Parathyroid adenoma (tissue), 2 donors: Measurements from ENCODE around the gene ZBTB7B.

Experiments used
- H2AFZ ChIP-seq: fragments of 300-600 bp; sonication (generic); one replicate; pipeline ENCODE4 v1.7.0; 2017; ENCODE audit warnings: antibody characterized with exemption, mild to moderate bottlenecking
- H3K27ac ChIP-seq: fragments of 300-600 bp; sonication (generic); one replicate; pipeline ENCODE4 v1.7.0; 2017
- H3K27me3 ChIP-seq: fragments of 300-600 bp; sonication (generic); one replicate; pipeline ENCODE4 v1.7.0; 2017; ENCODE audit warnings: low read length; ENCODE audit not compliant: control insufficient read depth, insufficient read depth
- H3K36me3 ChIP-seq: fragments of 300-600 bp; sonication (generic); one replicate; pipeline ENCODE4 v1.7.0; 2017; ENCODE audit warnings: low read length; ENCODE audit not compliant: control insufficient read depth, insufficient read depth
- H3K4me1 ChIP-seq: fragments of 300-600 bp; sonication (generic); one replicate; pipeline ENCODE4 v1.7.0; 2017; ENCODE audit warnings: control low read depth
- H3K4me2 ChIP-seq: fragments of 300-600 bp; sonication (generic); one replicate; pipeline ENCODE4 v1.7.0; 2017; ENCODE audit warnings: low read length
- H3K4me3 ChIP-seq: fragments of 300-600 bp; sonication (generic); one replicate; pipeline ENCODE4 v1.7.0; 2017; ENCODE audit warnings: low read depth, low read length
- H3K79me2 ChIP-seq: fragments of 300-600 bp; sonication (generic); one replicate; pipeline ENCODE4 v1.7.0; 2017; ENCODE audit warnings: control low read depth
- H3K9ac ChIP-seq: fragments of 300-600 bp; sonication (generic); one replicate; pipeline ENCODE4 v1.7.0; 2017; ENCODE audit warnings: mild to moderate bottlenecking
- H3K9me3 ChIP-seq: fragments of 300-600 bp; sonication (generic); one replicate; pipeline ENCODE4 v1.7.0; 2017; ENCODE audit warnings: low read length; ENCODE audit not compliant: control insufficient read depth
- CTCF ChIP-seq: fragments of 300-600 bp; sonication (generic); IDR thresholded peaks from one replicate; pipeline ENCODE4 v1.7.0; 2017; ENCODE audit warnings: antibody characterized with exemption, mild to moderate bottlenecking
- donor health status: primary hyperparathyroidism.

The ZBTB7B gene

GRCh38 chr1:155011437-155012025 is 8.9 kb downstream of the ZBTB7B start:
- Histone ChIP-seq H3K4me1 (peaks cover 15% of the 10 kb centered on the region), H3K27ac (peak overlapping the region; percentile 69), H3K79me2 (peaks cover 5% of the 10 kb centered on the region), H3K27me3 (no peaks in the 10 kb centered on the region), H2AFZ (no peak overlapping the region), H3K4me2 (no peak overlapping the region), H3K9ac (no peak overlapping the region), H3K4me3 (no peak overlapping the region), H3K9me3 (no peaks in the 10 kb centered on the region), H3K36me3 (no peaks in the 10 kb centered on the region)
- no peak for TF ChIP-seq CTCF

- H3K27ac ChIP-seq: peak overlapping the region; percentile 69
- H3K4me2 ChIP-seq: no peak overlapping the region
- peaks cover 5% of the 10 kb centered on the region for H3K79me2 ChIP-seq
- no peak overlapping the region for H3K4me3 ChIP-seq
- no peak for TF ChIP-seq CTCF
- H3K9ac ChIP-seq: no peak overlapping the region
- H3K4me1 ChIP-seq: peaks cover 17% of the 10 kb centered on the region
- H2AFZ ChIP-seq: no peak overlapping the region
- H3K27me3 ChIP-seq: no peaks in the 10 kb centered on the region
- no peaks in the 10 kb centered on the region for H3K36me3 ChIP-seq
- no peaks in the 10 kb centered on the region for H3K9me3 ChIP-seq
Measured at GRCh38 chr1:155012026-155012546, 9.5 kb downstream of the ZBTB7B start.

GRCh38 chr1:155012776-155013602 is 10.4 kb downstream of the ZBTB7B start:
- H3K4me3 ChIP-seq: no peak overlapping the region
- H3K79me2 ChIP-seq: no peaks in the 10 kb centered on the region
- H3K4me2 ChIP-seq: peak overlapping the region; percentile 2
- H3K9me3 ChIP-seq: no peaks in the 10 kb centered on the region
- H3K27ac ChIP-seq: peak overlapping the region; percentile 69
- no peaks in the 10 kb centered on the region for H3K27me3 ChIP-seq
- TF ChIP-seq CTCF: no peak
- H3K9ac ChIP-seq: no peak overlapping the region
- no peaks in the 10 kb centered on the region for H3K36me3 ChIP-seq
- peaks cover 22% of the 10 kb centered on the region for H3K4me1 ChIP-seq
- H2AFZ ChIP-seq: no peak overlapping the region

- Histone ChIP-seq H3K4me1 (peaks cover 20% of the 10 kb centered on the region), H3K27ac (peak overlapping the region; percentile 69)
- TF ChIP-seq CTCF: no peak
Measured at GRCh38 chr1:155013632-155014031, 11.0 kb downstream of the ZBTB7B start.

More at GRCh38 chr1:155013632-155014031, 11.0 kb downstream of the ZBTB7B start:
- no peak overlapping the region for H3K4me3 ChIP-seq
- H3K27me3 ChIP-seq: no peaks in the 10 kb centered on the region
- H2AFZ ChIP-seq: no peak overlapping the region
- no peaks in the 10 kb centered on the region for H3K79me2 ChIP-seq
- no peak overlapping the region for H3K9ac ChIP-seq
- H3K4me2 ChIP-seq: no peak overlapping the region
- H3K36me3 ChIP-seq: no peaks in the 10 kb centered on the region
- H3K9me3 ChIP-seq: no peaks in the 10 kb centered on the region
